ENCODE measurements around the gene MMP28. TPM values are rescaled to one million over a fixed set of nuclear protein-coding genes. Genes with fewer than 3 reads are reported as not detected.

Gene MMP28
- total RNA-seq, 4 donors from 2014 or later = 12.4 to 48.0 (median 28.6) TPM

DNA sequence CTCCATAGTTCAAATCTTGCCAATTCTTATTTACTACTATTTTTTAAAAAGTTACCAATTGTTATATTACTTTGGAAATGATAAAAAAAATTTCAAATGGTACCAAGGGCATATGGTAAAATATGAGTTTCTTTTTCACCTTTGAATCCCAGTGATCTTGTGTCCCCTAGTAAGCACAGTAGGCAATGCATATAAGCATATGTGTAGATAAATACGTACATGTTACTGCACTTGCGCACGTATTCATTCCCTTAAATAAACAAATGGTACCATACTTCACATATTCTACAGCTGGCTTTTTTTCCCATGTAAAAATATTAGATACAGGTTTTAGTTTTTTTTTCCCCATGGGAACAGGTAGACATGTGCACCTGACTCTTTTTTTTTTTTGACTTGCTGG, 45.7 kb upstream of the MMP28 start:
- Histone ChIP-seq H3K4me1 (no peaks in the 10 kb centered on the region), H3K27ac (no peak overlapping the region), H3K36me3 (peaks cover 71 to 96% of the 10 kb centered on the region in 2 donors), H3K4me3 (replicated peaks in 1 of 3) (no peak overlapping the region), H3K9me3 (no peaks in the 10 kb centered on the region), H3K27me3 (no peaks in the 10 kb centered on the region)
- no peak for DNase-seq
- WGBS, 2 donors = 82 to 94% methylated on average over 3 of the region's 3 CpGs
- intact Hi-C loops (cut with DNase I) = no loop called here
- no peak for TF ChIP-seq POLR2A (IDR thresholded peaks at IDR 0.05)
- TF ChIP-seq, protein P1, sequence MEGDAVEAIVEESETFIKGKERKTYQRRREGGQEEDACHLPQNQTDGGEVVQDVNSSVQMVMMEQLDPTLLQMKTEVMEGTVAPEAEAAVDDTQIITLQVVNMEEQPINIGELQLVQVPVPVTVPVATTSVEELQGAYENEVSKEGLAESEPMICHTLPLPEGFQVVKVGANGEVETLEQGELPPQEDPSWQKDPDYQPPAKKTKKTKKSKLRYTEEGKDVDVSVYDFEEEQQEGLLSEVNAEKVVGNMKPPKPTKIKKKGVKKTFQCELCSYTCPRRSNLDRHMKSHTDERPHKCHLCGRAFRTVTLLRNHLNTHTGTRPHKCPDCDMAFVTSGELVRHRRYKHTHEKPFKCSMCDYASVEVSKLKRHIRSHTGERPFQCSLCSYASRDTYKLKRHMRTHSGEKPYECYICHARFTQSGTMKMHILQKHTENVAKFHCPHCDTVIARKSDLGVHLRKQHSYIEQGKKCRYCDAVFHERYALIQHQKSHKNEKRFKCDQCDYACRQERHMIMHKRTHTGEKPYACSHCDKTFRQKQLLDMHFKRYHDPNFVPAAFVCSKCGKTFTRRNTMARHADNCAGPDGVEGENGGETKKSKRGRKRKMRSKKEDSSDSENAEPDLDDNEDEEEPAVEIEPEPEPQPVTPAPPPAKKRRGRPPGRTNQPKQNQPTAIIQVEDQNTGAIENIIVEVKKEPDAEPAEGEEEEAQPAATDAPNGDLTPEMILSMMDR (IDR thresholded peaks at IDR 0.05) = no peak

DNA sequence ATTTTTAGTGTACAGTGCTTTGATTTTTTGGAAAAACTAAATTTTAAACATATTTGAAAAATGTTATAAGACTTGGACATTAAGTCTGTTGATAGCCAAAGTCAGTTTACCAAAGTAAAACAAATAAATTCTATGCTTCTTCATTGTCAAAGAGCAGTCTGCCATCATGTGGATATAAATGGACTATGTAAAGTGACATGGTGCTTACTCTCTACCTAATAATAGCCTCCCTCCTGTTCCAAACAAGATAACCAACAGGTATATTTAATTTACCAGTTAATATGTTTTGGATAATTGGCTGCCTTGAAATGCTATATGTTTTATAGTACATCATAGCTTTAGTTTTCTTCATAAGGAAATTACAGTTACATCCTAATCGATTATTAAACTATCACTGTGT, 29.8 kb upstream of the MMP28 start:
- no peaks in the 10 kb centered on the region for H3K9me3 ChIP-seq
- WGBS, 2 donors = 93 to 98% methylated on average over 1 of the region's 1 CpG
- TF ChIP-seq POLR2A (IDR thresholded peaks at IDR 0.05) = no peak
- TF ChIP-seq, protein P1 (IDR thresholded peaks at IDR 0.05) = no peak
- H3K27me3 ChIP-seq = no peaks in the 10 kb centered on the region
- H3K36me3 ChIP-seq = peaks cover 27 to 44% of the 10 kb centered on the region in 2 donors
- no peaks in the 10 kb centered on the region for H3K4me1 ChIP-seq
- DNase-seq = no peak
- intact Hi-C loops (cut with DNase I) = no loop called here
- no peak overlapping the region for H3K27ac ChIP-seq
- no peak overlapping the region for H3K4me3 ChIP-seq (replicated peaks in 1 of 3)

DNA sequence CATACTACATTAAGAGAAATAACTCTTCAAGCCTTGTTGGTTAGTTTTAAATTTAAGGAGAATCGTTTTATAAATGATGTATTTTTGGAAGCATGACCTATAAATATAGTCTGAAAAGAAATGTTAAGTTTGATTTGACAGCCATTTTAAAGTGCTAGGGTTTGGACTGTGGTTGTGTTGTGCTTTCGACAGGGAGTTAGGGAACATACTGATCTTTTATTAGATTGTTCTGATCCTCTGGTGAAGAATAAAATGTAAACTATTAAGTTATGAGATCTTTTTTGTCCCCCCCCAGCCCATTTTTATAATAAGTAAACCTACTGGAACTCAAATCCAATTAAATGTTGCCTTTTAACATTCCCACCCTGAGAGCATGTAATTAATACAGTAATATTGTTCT, 25.9 kb upstream of the MMP28 start:
- Histone ChIP-seq H3K9me3 (no peaks in the 10 kb centered on the region), H3K27me3 (no peaks in the 10 kb centered on the region), H3K4me1 (no peaks in the 10 kb centered on the region), H3K4me3 (replicated peaks in 1 of 3) (no peak overlapping the region), H3K36me3 (peaks cover 37 to 40% of the 10 kb centered on the region in 2 donors), H3K27ac (no peak overlapping the region)
- 92 to 95% methylated on average over 2 of the region's 2 CpGs for WGBS, 2 donors
- intact Hi-C loops (cut with DNase I) = no loop called here
- DNase-seq = no peak
- no peak for TF ChIP-seq POLR2A (IDR thresholded peaks at IDR 0.05)
- TF ChIP-seq, protein P1 (IDR thresholded peaks at IDR 0.05) = no peak

DNA sequence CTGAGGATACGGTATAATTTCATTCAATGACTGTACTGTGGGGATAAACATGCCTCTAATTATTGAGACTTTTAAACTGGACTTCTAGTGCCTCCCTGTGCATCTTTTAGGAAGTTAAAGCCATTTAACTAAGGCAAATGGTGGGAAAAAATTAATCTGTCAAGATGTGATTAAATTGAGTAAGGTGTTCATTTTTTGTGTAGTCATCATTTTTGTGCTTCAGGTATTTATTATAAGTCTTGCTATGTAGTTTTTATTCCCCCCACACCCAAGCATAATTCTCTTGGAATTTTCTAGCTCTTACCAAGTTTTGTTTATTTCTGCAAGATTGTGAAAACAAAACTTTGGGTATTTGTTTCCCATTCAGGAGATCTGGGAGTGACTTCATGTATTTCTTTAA, 24.0 kb upstream of the MMP28 start:
- TF ChIP-seq, protein P1 (IDR thresholded peaks at IDR 0.05) = no peak
- peaks cover 0 to 7% of the 10 kb centered on the region in 2 donors for H3K4me1 ChIP-seq

DNA sequence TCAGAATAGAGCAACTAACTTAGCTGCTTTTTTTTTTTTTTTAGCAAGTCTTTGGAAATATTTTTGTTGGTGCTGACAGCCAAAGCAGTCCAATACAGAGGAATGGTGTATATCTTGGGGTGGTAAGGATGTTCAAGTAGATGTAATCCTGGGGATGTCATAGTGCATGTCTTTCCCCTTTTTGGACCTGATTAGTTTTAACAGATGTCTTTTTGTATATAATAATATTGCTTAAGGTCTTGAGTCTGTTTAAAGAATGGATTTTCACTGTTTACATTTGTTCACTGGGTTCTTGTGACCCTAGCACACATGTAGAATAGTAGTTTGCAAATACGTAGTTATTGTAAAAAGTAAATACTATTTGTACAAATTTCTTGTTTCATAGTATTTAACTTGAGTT, 21.8 kb upstream of the MMP28 start:
- WGBS, 2 donors = 95 to 96% methylated on average over 1 of the region's 1 CpG
- no peak overlapping the region for H3K27ac ChIP-seq
- no peak overlapping the region for H3K4me3 ChIP-seq (replicated peaks in 1 of 3)
- DNase-seq = no peak
- H3K4me1 ChIP-seq = peaks cover under 1 to 10% of the 10 kb centered on the region in 2 donors
- H3K27me3 ChIP-seq = no peaks in the 10 kb centered on the region
- no peaks in the 10 kb centered on the region for H3K9me3 ChIP-seq
- peaks cover 8 to 18% of the 10 kb centered on the region in 2 donors for H3K36me3 ChIP-seq
- intact Hi-C loops (cut with DNase I) = no loop called here
- TF ChIP-seq, protein P1 (IDR thresholded peaks at IDR 0.05) = no peak
- TF ChIP-seq POLR2A (IDR thresholded peaks at IDR 0.05) = no peak

More for the DNA sequence above, 24.0 kb upstream of the MMP28 start:
- H3K9me3 ChIP-seq = no peaks in the 10 kb centered on the region
- no peak for DNase-seq
- 78 to 82% methylated on average over 1 of the region's 1 CpG for WGBS, 2 donors
- H3K4me3 ChIP-seq (replicated peaks in 1 of 3) = no peak overlapping the region
- intact Hi-C loops (cut with DNase I) = no loop called here
- no peak overlapping the region for H3K27ac ChIP-seq
- H3K36me3 ChIP-seq = peaks cover 27 to 30% of the 10 kb centered on the region in 2 donors
- no peaks in the 10 kb centered on the region for H3K27me3 ChIP-seq

Data from thyroid gland (tissue), 4 donors.